ENCODE measurements around the gene ASPHD1.

GRCh38 chr16:29878172-29878571, 22.1 kb upstream of the ASPHD1 start:
- no peak for TF ChIP-seq POLR2A (IDR thresholded peaks at IDR 0.05; ENCODE audit: low read depth, low read length)
- TF ChIP-seq POLR2AphosphoS5 (IDR thresholded peaks at IDR 0.05; ENCODE audit: low read depth, low read length), result no peak
- TF ChIP-seq TAF1 (IDR thresholded peaks at IDR 0.05; ENCODE audit: low read depth, low read length), result no peak
- TF ChIP-seq POU2F2 (IDR thresholded peaks at IDR 0.05; ENCODE audit: low read depth, low read length), result no peak
- TF ChIP-seq PAX5 (IDR thresholded peaks at IDR 0.05; ENCODE audit: insufficient read depth, low read length, severe bottlenecking), result no peak
- no peak for TF ChIP-seq SPI1 (IDR thresholded peaks at IDR 0.05; ENCODE audit: low read depth, low read length)
